ENCODE measurements around the gene PCDH15. TPM values are rescaled to one million over a fixed set of nuclear protein-coding genes. Genes with fewer than 3 reads are reported as not detected.

PCDH15 gene
- total RNA-seq, 1 donor from 2014 or later: 0.64 TPM

DNA sequence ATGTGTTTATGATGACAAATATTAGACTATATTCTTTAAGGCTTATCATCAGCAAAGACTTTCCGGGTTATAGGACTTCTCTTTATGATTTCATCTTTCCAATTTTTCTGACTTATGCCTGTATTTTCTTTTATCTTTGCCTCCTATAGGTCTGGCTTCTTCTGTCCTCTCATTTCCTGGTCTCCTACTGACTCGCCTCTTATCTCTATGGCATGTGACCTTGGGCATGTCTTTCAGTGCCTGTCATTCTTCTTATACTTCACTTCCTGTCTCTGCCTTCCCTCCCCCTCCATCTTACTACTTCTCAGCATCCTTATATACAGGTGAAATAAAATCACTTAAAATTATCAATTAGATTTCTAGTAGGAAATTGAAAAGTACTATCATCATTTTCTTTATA is 42.2 kb downstream of the PCDH15 start:
- no peaks in the 10 kb centered on the region for H3K4me1 Mint-ChIP-seq (ENCODE audit: low read depth, unreplicated experiment)
- TF ChIP-seq, protein P1, sequence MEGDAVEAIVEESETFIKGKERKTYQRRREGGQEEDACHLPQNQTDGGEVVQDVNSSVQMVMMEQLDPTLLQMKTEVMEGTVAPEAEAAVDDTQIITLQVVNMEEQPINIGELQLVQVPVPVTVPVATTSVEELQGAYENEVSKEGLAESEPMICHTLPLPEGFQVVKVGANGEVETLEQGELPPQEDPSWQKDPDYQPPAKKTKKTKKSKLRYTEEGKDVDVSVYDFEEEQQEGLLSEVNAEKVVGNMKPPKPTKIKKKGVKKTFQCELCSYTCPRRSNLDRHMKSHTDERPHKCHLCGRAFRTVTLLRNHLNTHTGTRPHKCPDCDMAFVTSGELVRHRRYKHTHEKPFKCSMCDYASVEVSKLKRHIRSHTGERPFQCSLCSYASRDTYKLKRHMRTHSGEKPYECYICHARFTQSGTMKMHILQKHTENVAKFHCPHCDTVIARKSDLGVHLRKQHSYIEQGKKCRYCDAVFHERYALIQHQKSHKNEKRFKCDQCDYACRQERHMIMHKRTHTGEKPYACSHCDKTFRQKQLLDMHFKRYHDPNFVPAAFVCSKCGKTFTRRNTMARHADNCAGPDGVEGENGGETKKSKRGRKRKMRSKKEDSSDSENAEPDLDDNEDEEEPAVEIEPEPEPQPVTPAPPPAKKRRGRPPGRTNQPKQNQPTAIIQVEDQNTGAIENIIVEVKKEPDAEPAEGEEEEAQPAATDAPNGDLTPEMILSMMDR (IDR thresholded peaks at IDR 0.05; ENCODE audit: partially characterized antibody, unreplicated experiment): no peak
- H3K27me3 Mint-ChIP-seq (ENCODE audit: unreplicated experiment): no peaks in the 10 kb centered on the region
- DNase-seq: no peak
- no peaks in the 10 kb centered on the region for H3K9me3 Mint-ChIP-seq (ENCODE audit: unreplicated experiment)
- no peak overlapping the region for H3K4me3 Mint-ChIP-seq (ENCODE audit: unreplicated experiment)
- H3K27ac Mint-ChIP-seq (ENCODE audit: unreplicated experiment): no peak overlapping the region
- no peaks in the 10 kb centered on the region for H3K36me3 Mint-ChIP-seq (ENCODE audit: unreplicated experiment)

DNA sequence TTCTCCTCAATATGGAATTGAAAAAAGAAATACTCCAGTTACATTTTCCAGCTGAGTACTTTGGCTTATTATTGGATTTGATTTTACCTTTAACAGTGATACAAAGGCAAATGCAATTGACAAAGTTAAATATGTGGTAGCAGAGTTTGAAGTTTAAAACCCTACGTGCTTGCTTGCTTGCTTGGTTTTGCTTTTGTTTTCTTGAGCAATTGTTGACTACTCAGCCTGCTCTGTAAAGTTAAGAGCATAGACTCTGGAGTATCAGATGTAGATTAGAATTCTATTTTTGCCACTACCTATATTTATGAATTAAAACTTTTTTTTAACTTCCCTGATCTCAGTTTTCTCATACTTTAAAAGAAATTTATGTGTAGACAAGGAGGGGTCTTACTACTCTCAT is 51.4 kb downstream of the PCDH15 start:
- TF ChIP-seq, protein P1 (IDR thresholded peaks at IDR 0.05; ENCODE audit: partially characterized antibody, unreplicated experiment): no peak
- no peak overlapping the region for H3K4me3 Mint-ChIP-seq (ENCODE audit: unreplicated experiment)
- DNase-seq: no peak
- H3K4me1 Mint-ChIP-seq (ENCODE audit: low read depth, unreplicated experiment): no peaks in the 10 kb centered on the region
- H3K27me3 Mint-ChIP-seq (ENCODE audit: unreplicated experiment): no peaks in the 10 kb centered on the region
- H3K9me3 Mint-ChIP-seq (ENCODE audit: unreplicated experiment): no peaks in the 10 kb centered on the region
- H3K27ac Mint-ChIP-seq (ENCODE audit: unreplicated experiment): no peak overlapping the region
- H3K36me3 Mint-ChIP-seq (ENCODE audit: unreplicated experiment): no peaks in the 10 kb centered on the region

DNA sequence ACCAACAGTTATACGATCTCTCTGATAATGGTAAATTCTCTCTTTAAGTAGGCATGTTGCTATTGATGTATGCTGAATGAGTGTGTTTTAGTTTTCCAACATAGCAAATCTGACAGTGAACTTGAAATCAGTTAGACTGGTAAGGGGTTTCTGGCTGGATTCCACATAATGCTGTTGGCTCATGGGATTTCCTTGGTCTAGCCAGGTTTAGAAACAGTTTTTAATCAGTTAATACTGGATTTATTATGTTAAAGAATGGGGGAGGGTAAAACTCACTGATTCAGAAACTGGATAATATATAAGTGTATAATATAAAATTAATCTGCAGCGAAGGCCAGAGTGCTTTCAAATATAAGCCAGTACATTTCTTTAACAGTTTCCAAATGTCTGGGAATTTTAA is 55.6 kb downstream of the PCDH15 start:
- DNase-seq: no peak
- H3K27ac Mint-ChIP-seq (ENCODE audit: unreplicated experiment): no peak overlapping the region
- H3K9me3 Mint-ChIP-seq (ENCODE audit: unreplicated experiment): no peaks in the 10 kb centered on the region
- H3K27me3 Mint-ChIP-seq (ENCODE audit: unreplicated experiment): no peaks in the 10 kb centered on the region
- TF ChIP-seq, protein P1 (IDR thresholded peaks at IDR 0.05; ENCODE audit: partially characterized antibody, unreplicated experiment): no peak
- no peaks in the 10 kb centered on the region for H3K4me1 Mint-ChIP-seq (ENCODE audit: low read depth, unreplicated experiment)
- H3K4me3 Mint-ChIP-seq (ENCODE audit: unreplicated experiment): no peak overlapping the region
- H3K36me3 Mint-ChIP-seq (ENCODE audit: unreplicated experiment): no peaks in the 10 kb centered on the region

DNA sequence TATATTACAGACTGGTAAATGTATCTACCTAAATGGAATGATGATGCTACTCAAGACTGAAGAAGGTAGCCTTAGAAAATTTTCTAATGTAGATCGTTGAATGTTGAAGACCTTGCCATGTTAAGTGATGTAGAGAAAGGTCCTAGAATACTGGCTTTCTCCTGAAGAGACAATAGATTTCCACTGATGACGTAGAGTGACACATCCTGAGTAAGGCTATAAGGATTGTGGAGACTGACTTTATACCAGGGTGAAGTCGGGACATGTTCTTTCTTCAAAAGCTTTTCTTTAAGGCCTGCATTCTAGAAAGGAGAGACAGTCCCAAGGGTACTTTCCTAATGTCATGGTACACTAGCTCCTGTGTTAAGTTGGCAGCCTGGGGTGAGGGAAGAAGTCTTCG is 58.6 kb downstream of the PCDH15 start:
- TF ChIP-seq, protein P1 (IDR thresholded peaks at IDR 0.05; ENCODE audit: partially characterized antibody, unreplicated experiment): no peak
- H3K4me3 Mint-ChIP-seq (ENCODE audit: unreplicated experiment): no peak overlapping the region
- no peaks in the 10 kb centered on the region for H3K36me3 Mint-ChIP-seq (ENCODE audit: unreplicated experiment)
- no peak overlapping the region for H3K27ac Mint-ChIP-seq (ENCODE audit: unreplicated experiment)
- no peaks in the 10 kb centered on the region for H3K4me1 Mint-ChIP-seq (ENCODE audit: low read depth, unreplicated experiment)
- no peak for DNase-seq
- peaks cover 2% of the 10 kb centered on the region for H3K9me3 Mint-ChIP-seq (ENCODE audit: unreplicated experiment)
- H3K27me3 Mint-ChIP-seq (ENCODE audit: unreplicated experiment): no peaks in the 10 kb centered on the region

DNA sequence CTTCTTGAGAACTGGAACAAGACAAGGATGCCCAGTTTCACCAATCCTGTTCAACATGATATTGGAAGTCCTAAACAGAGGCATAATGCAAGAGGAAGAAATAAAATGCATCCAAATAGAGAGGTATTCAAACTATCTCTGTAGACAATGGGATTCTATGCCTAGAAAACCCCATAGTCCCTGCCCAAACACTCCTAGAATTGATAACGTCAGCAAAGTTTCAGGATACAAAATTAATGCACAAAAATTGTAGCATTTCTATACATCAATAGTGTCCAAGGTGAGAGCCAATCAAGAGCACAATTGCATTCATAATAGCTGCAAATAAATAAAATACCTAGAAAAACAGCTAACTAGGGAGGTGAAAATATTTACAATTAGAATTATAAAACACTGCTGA is 72.5 kb downstream of the PCDH15 start:
- H3K4me1 Mint-ChIP-seq (ENCODE audit: low read depth, unreplicated experiment): no peaks in the 10 kb centered on the region
- TF ChIP-seq, protein P1 (IDR thresholded peaks at IDR 0.05; ENCODE audit: partially characterized antibody, unreplicated experiment): no peak
- H3K4me3 Mint-ChIP-seq (ENCODE audit: unreplicated experiment): no peak overlapping the region
- no peaks in the 10 kb centered on the region for H3K9me3 Mint-ChIP-seq (ENCODE audit: unreplicated experiment)
- no peak for DNase-seq
- H3K27ac Mint-ChIP-seq (ENCODE audit: unreplicated experiment): no peak overlapping the region
- no peaks in the 10 kb centered on the region for H3K36me3 Mint-ChIP-seq (ENCODE audit: unreplicated experiment)
- H3K27me3 Mint-ChIP-seq (ENCODE audit: unreplicated experiment): no peaks in the 10 kb centered on the region
